ENCODE measurements around the gene SYNDIG1L. TPM values are rescaled to one million over a fixed set of nuclear protein-coding genes. Genes with fewer than 3 reads are reported as not detected.

Gene SYNDIG1L
- total and polyA plus RNA-seq, 9 of the 15 experiments (the other 6 are each of a cell fraction or from before 2014, with no cell fraction given) = not detected

GRCh38 chr14:74464785-74465184, 38.8 kb upstream of the SYNDIG1L start:
- no peak overlapping the region for H3K9ac ChIP-seq (ENCODE audit: insufficient read depth in 1 of 2, low read depth in 2 of 2, low read length in 2 of 2)
- no peak for TF ChIP-seq HSF4 (CRISPR knock-in tag; IDR thresholded peaks at IDR 0.05; ENCODE audit: borderline replicate concordance)
- no peak for TF ChIP-seq TRIM28 (IDR thresholded peaks at IDR 0.05)
- TF ChIP-seq, protein P1, sequence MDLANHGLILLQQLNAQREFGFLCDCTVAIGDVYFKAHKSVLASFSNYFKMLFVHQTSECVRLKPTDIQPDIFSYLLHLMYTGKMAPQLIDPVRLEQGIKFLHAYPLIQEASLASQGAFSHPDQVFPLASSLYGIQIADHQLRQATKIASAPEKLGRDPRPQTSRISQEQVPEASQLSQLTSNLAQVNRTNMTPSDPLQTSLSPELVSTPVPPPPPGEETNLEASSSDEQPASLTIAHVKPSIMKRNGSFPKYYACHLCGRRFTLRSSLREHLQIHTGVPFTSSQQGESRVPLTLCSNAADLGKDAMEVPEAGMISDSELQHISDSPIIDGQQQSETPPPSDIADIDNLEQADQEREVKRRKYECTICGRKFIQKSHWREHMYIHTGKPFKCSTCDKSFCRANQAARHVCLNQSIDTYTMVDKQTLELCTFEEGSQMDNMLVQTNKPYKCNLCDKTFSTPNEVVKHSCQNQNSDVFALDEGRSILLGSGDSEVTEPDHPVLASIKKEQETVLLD (IDR thresholded peaks at IDR 0.05) = no peak
- no peak for TF ChIP-seq CBX3 (IDR thresholded peaks at IDR 0.05; ENCODE audit: borderline replicate concordance in 1 of 2, low read length in 2 of 2)
- TF ChIP-seq ELF4 (CRISPR knock-in tag; IDR thresholded peaks at IDR 0.05) = no peak
- TF ChIP-seq HNRNPLL (IDR thresholded peaks at IDR 0.05; ENCODE audit: low read depth, low read length, poor library complexity, severe bottlenecking) = no peak
- no peak for TF ChIP-seq NR4A1 (CRISPR knock-in tag; IDR thresholded peaks at IDR 0.05)
- no peak for TF ChIP-seq NR4A1 (tag; IDR thresholded peaks at IDR 0.05)
- TF ChIP-seq PPARD (CRISPR knock-in tag; IDR thresholded peaks at IDR 0.05) = no peak
- no peak for TF ChIP-seq ZNF740 (CRISPR knock-in tag; IDR thresholded peaks at IDR 0.05)
- TF ChIP-seq ZNF740 (tag; IDR thresholded peaks at IDR 0.05) = no peak
- TF ChIP-seq ELF1 (tag; IDR thresholded peaks at IDR 0.05) = no peak
- TF ChIP-seq BCOR (IDR thresholded peaks at IDR 0.05) = no peak
- TF ChIP-seq, protein P2, sequence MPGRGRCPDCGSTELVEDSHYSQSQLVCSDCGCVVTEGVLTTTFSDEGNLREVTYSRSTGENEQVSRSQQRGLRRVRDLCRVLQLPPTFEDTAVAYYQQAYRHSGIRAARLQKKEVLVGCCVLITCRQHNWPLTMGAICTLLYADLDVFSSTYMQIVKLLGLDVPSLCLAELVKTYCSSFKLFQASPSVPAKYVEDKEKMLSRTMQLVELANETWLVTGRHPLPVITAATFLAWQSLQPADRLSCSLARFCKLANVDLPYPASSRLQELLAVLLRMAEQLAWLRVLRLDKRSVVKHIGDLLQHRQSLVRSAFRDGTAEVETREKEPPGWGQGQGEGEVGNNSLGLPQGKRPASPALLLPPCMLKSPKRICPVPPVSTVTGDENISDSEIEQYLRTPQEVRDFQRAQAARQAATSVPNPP (IDR thresholded peaks at IDR 0.05; ENCODE audit: borderline replicate concordance, insufficient read depth, insufficient read length) = no peak
- no peak for TF ChIP-seq GTF2A2 (tag; IDR thresholded peaks at IDR 0.05)
- H3K27ac ChIP-seq (ENCODE audit: extremely low read depth, low read depth, low read length) = no peak overlapping the region
- 0% methylated on average over 3 of the region's 3 CpGs for whole genome bisulfite sequencing (ENCODE audit: insufficient coverage, low coverage, missing lambda C conversion rate)
- H3K36me3 ChIP-seq (ENCODE audit: control insufficient read depth, insufficient read depth, low read length) = no peaks in the 10 kb centered on the region
- H3K4me1 ChIP-seq (replicated peaks in 1 of 2; ENCODE audit: control insufficient read depth in 2 of 2, insufficient read depth in 2 of 2, low read length in 2 of 2) = no peaks in the 10 kb centered on the region
- H3K9me3 ChIP-seq (replicated peaks; ENCODE audit: control insufficient read depth, insufficient read depth, low read depth, low read length) = no peaks in the 10 kb centered on the region
- DNase-seq (ENCODE audit: extremely low read depth in 1 of 4, low spot score in 3 of 4) (no peak), FAIRE-seq (no peak), ATAC-seq (no peak)
- no peaks in the 10 kb centered on the region; the same call in 1 of the 2 replicates for H4K20me1 ChIP-seq (replicated peaks; ENCODE audit: control insufficient read depth, insufficient read depth, low read length)
- H3K27me3 ChIP-seq (ENCODE audit: control insufficient read depth in 2 of 2, insufficient read depth in 2 of 2, low read length in 2 of 2) = peaks cover 4 to 51% of the 10 kb centered on the region in 2 experiments; a peak in 4 of 5 replicates
- no peaks in the 10 kb centered on the region for H3K79me2 ChIP-seq (ENCODE audit: control insufficient read depth, insufficient read depth, low read length)
- POLR2A ChIA-PET = no interaction called here
- CTCF ChIA-PET (ENCODE audit: low intra/inter-chr PET ratio) = no interaction called here
- no peaks in the 10 kb centered on the region for H3K9me1 ChIP-seq (ENCODE audit: control insufficient read depth, insufficient read depth, low read length)
- no peak overlapping the region for H3K4me3 ChIP-seq
- in situ Hi-C loops (cut with MboI) (no loop called here), intact Hi-C loops (cut with micrococcal nuclease) (no loop called here)
- no TSS peak for BruUV-seq (replicated peaks)
- no peak overlapping the region for H3K4me2 ChIP-seq (ENCODE audit: insufficient read depth, low read length)
- H2AFZ ChIP-seq (ENCODE audit: low read depth, low read length) = no peak overlapping the region

Measured in K562 (cell line).